Measurements from ENCODE around the gene SGSM1.

DNA sequence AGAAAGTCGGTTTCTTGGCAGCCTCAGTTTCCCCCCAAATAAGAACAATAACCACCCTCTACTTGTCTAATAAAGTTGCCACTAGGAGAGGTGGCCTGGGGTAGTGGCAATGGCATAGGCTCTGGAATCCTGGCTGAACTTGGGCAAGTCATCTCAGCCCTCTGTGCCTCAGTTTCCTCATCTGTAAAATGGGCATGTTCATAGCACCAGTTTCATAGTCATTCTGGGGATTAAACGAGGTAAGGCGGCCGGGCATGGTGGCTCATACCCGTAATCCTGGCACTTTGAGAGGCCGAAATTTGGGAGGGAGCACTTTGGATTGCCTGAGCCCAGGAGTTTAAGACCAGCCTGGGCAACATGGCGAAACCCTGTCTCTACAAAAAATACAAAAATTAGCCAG lies 63.0 kb downstream of the SGSM1 start:
- TF ChIP-seq, protein P1, sequence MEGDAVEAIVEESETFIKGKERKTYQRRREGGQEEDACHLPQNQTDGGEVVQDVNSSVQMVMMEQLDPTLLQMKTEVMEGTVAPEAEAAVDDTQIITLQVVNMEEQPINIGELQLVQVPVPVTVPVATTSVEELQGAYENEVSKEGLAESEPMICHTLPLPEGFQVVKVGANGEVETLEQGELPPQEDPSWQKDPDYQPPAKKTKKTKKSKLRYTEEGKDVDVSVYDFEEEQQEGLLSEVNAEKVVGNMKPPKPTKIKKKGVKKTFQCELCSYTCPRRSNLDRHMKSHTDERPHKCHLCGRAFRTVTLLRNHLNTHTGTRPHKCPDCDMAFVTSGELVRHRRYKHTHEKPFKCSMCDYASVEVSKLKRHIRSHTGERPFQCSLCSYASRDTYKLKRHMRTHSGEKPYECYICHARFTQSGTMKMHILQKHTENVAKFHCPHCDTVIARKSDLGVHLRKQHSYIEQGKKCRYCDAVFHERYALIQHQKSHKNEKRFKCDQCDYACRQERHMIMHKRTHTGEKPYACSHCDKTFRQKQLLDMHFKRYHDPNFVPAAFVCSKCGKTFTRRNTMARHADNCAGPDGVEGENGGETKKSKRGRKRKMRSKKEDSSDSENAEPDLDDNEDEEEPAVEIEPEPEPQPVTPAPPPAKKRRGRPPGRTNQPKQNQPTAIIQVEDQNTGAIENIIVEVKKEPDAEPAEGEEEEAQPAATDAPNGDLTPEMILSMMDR (IDR thresholded peaks at IDR 0.05) = no peak
- TF ChIP-seq ATF3 (CRISPR knock-in tag; conservative IDR thresholded peaks at IDR 0.05) = no peak
- TF ChIP-seq IRF2 (CRISPR knock-in tag; IDR thresholded peaks at IDR 0.05; ENCODE audit: borderline replicate concordance, low read depth) = no peak
- no peak for TF ChIP-seq ATF1 (CRISPR knock-in tag; IDR thresholded peaks at IDR 0.05)
- TF ChIP-seq MAX (CRISPR knock-in tag; IDR thresholded peaks at IDR 0.05) = no peak
- TF ChIP-seq ZNF121 (CRISPR knock-in tag; IDR thresholded peaks at IDR 0.05) = no peak
- no peak for TF ChIP-seq E2F4 (CRISPR knock-in tag; IDR thresholded peaks at IDR 0.05; ENCODE audit: borderline replicate concordance, low read depth)
- TF ChIP-seq, protein P2, sequence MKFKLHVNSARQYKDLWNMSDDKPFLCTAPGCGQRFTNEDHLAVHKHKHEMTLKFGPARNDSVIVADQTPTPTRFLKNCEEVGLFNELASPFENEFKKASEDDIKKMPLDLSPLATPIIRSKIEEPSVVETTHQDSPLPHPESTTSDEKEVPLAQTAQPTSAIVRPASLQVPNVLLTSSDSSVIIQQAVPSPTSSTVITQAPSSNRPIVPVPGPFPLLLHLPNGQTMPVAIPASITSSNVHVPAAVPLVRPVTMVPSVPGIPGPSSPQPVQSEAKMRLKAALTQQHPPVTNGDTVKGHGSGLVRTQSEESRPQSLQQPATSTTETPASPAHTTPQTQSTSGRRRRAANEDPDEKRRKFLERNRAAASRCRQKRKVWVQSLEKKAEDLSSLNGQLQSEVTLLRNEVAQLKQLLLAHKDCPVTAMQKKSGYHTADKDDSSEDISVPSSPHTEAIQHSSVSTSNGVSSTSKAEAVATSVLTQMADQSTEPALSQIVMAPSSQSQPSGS (CRISPR knock-in tag; IDR thresholded peaks at IDR 0.05; ENCODE audit: borderline replicate concordance, low read depth) = no peak
